ENCODE measurements around the gene TRERF1. TPM values are rescaled to one million over a fixed set of nuclear protein-coding genes. Genes with fewer than 3 reads are reported as not detected.

Gene TRERF1
- total RNA-seq, 1 donor from 2014 or later, result 8.3 TPM

DNA sequence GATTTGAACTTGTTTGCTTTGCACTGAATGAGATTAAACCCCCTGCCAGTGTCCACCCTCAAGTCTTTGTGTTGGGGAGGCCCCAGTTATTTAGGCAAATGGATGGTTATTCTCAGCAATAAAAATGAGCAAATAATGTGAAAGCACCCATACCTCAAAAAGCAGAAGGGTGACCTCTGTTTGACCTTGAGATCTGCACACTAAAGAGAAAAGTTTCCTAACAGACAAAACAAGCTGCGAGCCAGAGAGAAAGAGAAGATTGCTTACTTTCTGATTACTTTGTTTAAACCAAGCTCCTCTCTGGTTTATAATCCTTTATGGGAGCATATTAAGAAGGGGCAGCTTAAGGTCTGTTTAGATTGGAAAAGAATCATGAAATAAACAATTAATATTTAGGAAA lies 30.4 kb upstream of the TRERF1 start:
- H3F3A ChIP-seq (ENCODE audit: low read depth), result no peaks in the 10 kb centered on the region
- H3K27me3 Mint-ChIP-seq (ENCODE audit: insufficient read depth, low read depth), result no peaks in the 10 kb centered on the region
- no peak overlapping the region for H2AFZ ChIP-seq (replicated peaks)
- H3K4me3 ChIP-seq, result no peak overlapping the region
- no peaks in the 10 kb centered on the region for H3K4me1 ChIP-seq
- peaks cover 17% of the 10 kb centered on the region for H3K4me1 Mint-ChIP-seq
- H3K4me3 Mint-ChIP-seq, result no peak overlapping the region
- no peak overlapping the region for H3K9ac ChIP-seq
- no peaks in the 10 kb centered on the region for H3K79me2 ChIP-seq (ENCODE audit: low read depth)
- no peaks in the 10 kb centered on the region for H4K20me1 ChIP-seq (ENCODE audit: low read depth)
- H3K36me3 ChIP-seq, result no peaks in the 10 kb centered on the region
- no peaks in the 10 kb centered on the region for H3K9me3 Mint-ChIP-seq
- no peak overlapping the region for H3K4me2 ChIP-seq
- no peak for DNase-seq (ENCODE audit: low spot score)
- H3K36me3 Mint-ChIP-seq, result no peaks in the 10 kb centered on the region
- H3K27ac ChIP-seq, result no peak overlapping the region
- H3K9me3 ChIP-seq (ENCODE audit: low read depth), result no peaks in the 10 kb centered on the region
- TF ChIP-seq EZH2phosphoT487 (IDR thresholded peaks at IDR 0.05) (no peak), EZH2 (IDR thresholded peaks at IDR 0.05) (no peak)
- TF ChIP-seq, protein P1, sequence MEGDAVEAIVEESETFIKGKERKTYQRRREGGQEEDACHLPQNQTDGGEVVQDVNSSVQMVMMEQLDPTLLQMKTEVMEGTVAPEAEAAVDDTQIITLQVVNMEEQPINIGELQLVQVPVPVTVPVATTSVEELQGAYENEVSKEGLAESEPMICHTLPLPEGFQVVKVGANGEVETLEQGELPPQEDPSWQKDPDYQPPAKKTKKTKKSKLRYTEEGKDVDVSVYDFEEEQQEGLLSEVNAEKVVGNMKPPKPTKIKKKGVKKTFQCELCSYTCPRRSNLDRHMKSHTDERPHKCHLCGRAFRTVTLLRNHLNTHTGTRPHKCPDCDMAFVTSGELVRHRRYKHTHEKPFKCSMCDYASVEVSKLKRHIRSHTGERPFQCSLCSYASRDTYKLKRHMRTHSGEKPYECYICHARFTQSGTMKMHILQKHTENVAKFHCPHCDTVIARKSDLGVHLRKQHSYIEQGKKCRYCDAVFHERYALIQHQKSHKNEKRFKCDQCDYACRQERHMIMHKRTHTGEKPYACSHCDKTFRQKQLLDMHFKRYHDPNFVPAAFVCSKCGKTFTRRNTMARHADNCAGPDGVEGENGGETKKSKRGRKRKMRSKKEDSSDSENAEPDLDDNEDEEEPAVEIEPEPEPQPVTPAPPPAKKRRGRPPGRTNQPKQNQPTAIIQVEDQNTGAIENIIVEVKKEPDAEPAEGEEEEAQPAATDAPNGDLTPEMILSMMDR (IDR thresholded peaks at IDR 0.05), result no peak
- no peak overlapping the region for H3K27ac Mint-ChIP-seq
- H3K27me3 ChIP-seq, result no peaks in the 10 kb centered on the region

DNA sequence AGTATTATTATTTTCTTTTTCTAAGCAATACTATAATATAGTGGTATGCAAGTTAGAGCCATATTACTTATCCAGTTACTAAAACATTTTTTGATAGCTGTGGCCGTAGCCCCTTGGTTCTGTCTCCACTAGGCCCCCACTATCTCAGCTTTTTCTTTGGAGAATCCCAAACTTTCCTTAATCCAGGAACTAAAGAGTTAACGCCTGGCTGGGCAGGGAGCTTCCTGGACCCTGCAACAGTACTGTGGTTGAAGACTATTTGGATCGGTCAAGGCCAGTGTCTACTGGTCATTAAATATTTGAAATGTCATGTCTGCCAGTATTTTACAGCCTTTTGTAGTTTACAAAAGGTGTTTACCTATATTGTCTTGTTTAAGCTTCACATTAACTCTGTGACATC lies 20.0 kb upstream of the TRERF1 start:
- peaks cover 9% of the 10 kb centered on the region for H3K27me3 Mint-ChIP-seq (ENCODE audit: insufficient read depth, low read depth)
- no peak overlapping the region for H3K4me2 ChIP-seq
- TF ChIP-seq EZH2phosphoT487 (IDR thresholded peaks at IDR 0.05) (no peak), EZH2 (IDR thresholded peaks at IDR 0.05) (no peak)
- TF ChIP-seq, protein P1 (IDR thresholded peaks at IDR 0.05), result no peak
- H3K4me3 ChIP-seq, result no peak overlapping the region
- no peak overlapping the region for H3K27ac Mint-ChIP-seq
- H3K36me3 Mint-ChIP-seq, result no peaks in the 10 kb centered on the region
- no peaks in the 10 kb centered on the region for H4K20me1 ChIP-seq (ENCODE audit: low read depth)
- no peaks in the 10 kb centered on the region for H3K79me2 ChIP-seq (ENCODE audit: low read depth)
- no peak overlapping the region for H3K27ac ChIP-seq
- H3K4me1 ChIP-seq, result no peaks in the 10 kb centered on the region
- no peaks in the 10 kb centered on the region for H3F3A ChIP-seq (ENCODE audit: low read depth)
- H3K4me1 Mint-ChIP-seq, result no peaks in the 10 kb centered on the region
- H3K9me3 Mint-ChIP-seq, result peaks cover 15% of the 10 kb centered on the region
- DNase-seq (ENCODE audit: low spot score), result no peak
- no peaks in the 10 kb centered on the region for H3K36me3 ChIP-seq
- H3K4me3 Mint-ChIP-seq, result no peak overlapping the region
- H2AFZ ChIP-seq (replicated peaks), result no peak overlapping the region
- H3K27me3 ChIP-seq, result no peaks in the 10 kb centered on the region
- H3K9me3 ChIP-seq (ENCODE audit: low read depth), result no peaks in the 10 kb centered on the region
- H3K9ac ChIP-seq, result no peak overlapping the region

DNA sequence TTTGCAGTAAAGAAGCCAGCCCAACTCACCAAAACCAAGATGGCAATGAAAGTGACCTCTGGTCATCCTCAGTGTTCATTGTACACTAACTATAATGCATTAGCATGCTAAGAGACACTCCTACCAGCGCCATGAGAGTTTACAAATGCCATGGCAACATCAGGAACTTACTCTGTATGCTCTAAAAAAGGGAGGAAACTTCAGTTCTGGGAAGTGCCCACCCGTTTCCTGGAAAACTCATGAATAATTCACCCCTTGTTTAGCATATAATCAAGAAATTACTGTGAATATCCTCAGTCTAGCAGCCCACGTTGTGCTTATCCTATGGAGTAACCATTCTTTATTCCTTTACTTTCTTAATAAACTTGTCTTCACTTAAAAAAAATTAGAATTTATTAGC lies 19.4 kb upstream of the TRERF1 start:
- no peak for TF ChIP-seq EZH2 (IDR thresholded peaks at IDR 0.05)
- no peak for TF ChIP-seq EZH2phosphoT487 (IDR thresholded peaks at IDR 0.05)
- TF ChIP-seq, protein P1 (IDR thresholded peaks at IDR 0.05), result no peak
- H3K4me1 ChIP-seq, result no peaks in the 10 kb centered on the region
- no peaks in the 10 kb centered on the region for H3F3A ChIP-seq (ENCODE audit: low read depth)
- H3K27me3 ChIP-seq, result no peaks in the 10 kb centered on the region
- H4K20me1 ChIP-seq (ENCODE audit: low read depth), result no peaks in the 10 kb centered on the region
- no peak overlapping the region for H3K27ac ChIP-seq
- no peaks in the 10 kb centered on the region for H3K36me3 Mint-ChIP-seq
- no peak overlapping the region for H3K4me3 ChIP-seq
- H3K9me3 ChIP-seq (ENCODE audit: low read depth), result no peaks in the 10 kb centered on the region
- no peak overlapping the region for H3K4me2 ChIP-seq
- H3K79me2 ChIP-seq (ENCODE audit: low read depth), result no peaks in the 10 kb centered on the region
- H3K27me3 Mint-ChIP-seq (ENCODE audit: insufficient read depth, low read depth), result peaks cover 9% of the 10 kb centered on the region
- no peak for DNase-seq (ENCODE audit: low spot score)
- no peak overlapping the region for H3K9ac ChIP-seq
- H3K9me3 Mint-ChIP-seq, result peaks cover 15% of the 10 kb centered on the region
- no peak overlapping the region for H3K27ac Mint-ChIP-seq
- no peak overlapping the region for H2AFZ ChIP-seq (replicated peaks)
- no peak overlapping the region for H3K4me3 Mint-ChIP-seq
- no peaks in the 10 kb centered on the region for H3K4me1 Mint-ChIP-seq
- H3K36me3 ChIP-seq, result no peaks in the 10 kb centered on the region
